CD4-positive, alpha-beta memory T cell (primary cell): ENCODE measurements around the gene MYH7B. TPM values are rescaled to one million over a fixed set of nuclear protein-coding genes. Genes with fewer than 3 reads are reported as not detected.

Experiments used
- CTCF ChIA-PET: fragments of 350-600 bp; sonication (Branson Sonifier 250); formaldehyde crosslinking; loops from one replicate; lab custom pipeline; 2021; ENCODE audit warnings: inconsistent platforms; ENCODE audit not compliant: partially characterized antibody; lab: Charles Lee
- POLR2A ChIA-PET: fragments of 350-600 bp; sonication (Branson Sonifier 250); formaldehyde crosslinking; loops from one replicate; lab custom pipeline; 2021; ENCODE audit not compliant: partially characterized antibody; lab: Charles Lee
- DNase-seq, 5 donors: peaks; one replicate each; pipeline versions ENCODE4 v3.0.0 to v3.0.0-alpha.2; 2020 to 2022; ENCODE audit warnings: mixed read lengths in 1 of 5
- H3K27ac ChIP-seq: one replicate; pipeline ENCODE4 v1.7.0; 2013; ENCODE audit warnings: low read depth, low read length
- H3K27me3 ChIP-seq: 2 replicates; pipeline ENCODE4 v1.7.0; 2013; ENCODE audit warnings: mild to moderate bottlenecking, low read length, moderate library complexity; ENCODE audit not compliant: insufficient read depth
- H3K36me3 ChIP-seq: 2 replicates; pipeline ENCODE4 v1.7.0; 2013; ENCODE audit warnings: mild to moderate bottlenecking, low read length, moderate library complexity; ENCODE audit not compliant: insufficient read depth
- H3K4me1 ChIP-seq: 2 replicates; pipeline ENCODE4 v1.7.0; 2013; ENCODE audit warnings: mild to moderate bottlenecking, low read length, moderate library complexity; ENCODE audit not compliant: insufficient read depth
- H3K4me3 ChIP-seq, 2 donors: one replicate each; pipeline ENCODE4 v1.7.0; 2013; ENCODE audit warnings: low read length in 2 of 2, mild to moderate bottlenecking in 1 of 2
- H3K9me3 ChIP-seq, 2 donors: one replicate each; pipeline ENCODE4 v1.7.0; 2013; ENCODE audit warnings: low read length in 2 of 2, control low read depth in 1 of 2; ENCODE audit not compliant: control insufficient read depth in 1 of 2
- H3K27ac Mint-ChIP-seq, 7 donors: one replicate each; pipeline ENCODE4 v1.8.0; 2020 to 2021; ENCODE audit warnings: mixed read lengths in 7 of 7, mild to moderate bottlenecking in 6 of 7, inconsistent platforms in 3 of 7, moderate library complexity in 3 of 7
- H3K27me3 Mint-ChIP-seq, 2 donors: one replicate each; pipeline ENCODE4 v1.8.0; 2020 to 2021; ENCODE audit warnings: mixed read lengths in 2 of 2
- H3K36me3 Mint-ChIP-seq, 2 donors: one replicate each; pipeline ENCODE4 v1.8.0; 2020 to 2021; ENCODE audit warnings: mixed read lengths in 2 of 2, inconsistent platforms in 1 of 2, mild to moderate bottlenecking in 1 of 2
- H3K4me1 Mint-ChIP-seq, 4 donors: one replicate each; pipeline ENCODE4 v1.8.0; 2020 to 2021; ENCODE audit warnings: mixed read lengths in 4 of 4, mild to moderate bottlenecking in 1 of 4
- H3K4me3 Mint-ChIP-seq, 8 donors: one replicate each; pipeline ENCODE4 v1.8.0; 2020 to 2021; ENCODE audit warnings: mixed read lengths in 8 of 8, mild to moderate bottlenecking in 7 of 8, moderate library complexity in 6 of 8, inconsistent platforms in 3 of 8
- H3K9me3 Mint-ChIP-seq, 8 donors: one replicate each; pipeline ENCODE4 v1.8.0; 2020 to 2021; ENCODE audit warnings: mixed read lengths in 8 of 8, mild to moderate bottlenecking in 5 of 8, inconsistent platforms in 3 of 8, moderate library complexity in 1 of 8
- intact Hi-C: fragments of 100-400 bp; cut with micrococcal nuclease; formaldehyde crosslinking; loops from one replicate; pipeline ENCODE4 v1.15.1; 2023
- polyA plus RNA-seq, 2 donors: library from polyadenylated mRNA; unstranded; fragments of 300-500 nt; fragmentation: Illumina TruSeq; gene quantifications; one replicate each; pipeline ENCODE4 v1.2.3, GENCODE V29; 2021
- total RNA-seq, 2 experiments: library from RNA; stranded (reverse); gene quantifications; one replicate each; pipeline ENCODE4 v1.2.3, GENCODE V29; 2021

Gene MYH7B
- total and polyA plus RNA-seq, 4 experiments from 2014 or later: 0.32 to 0.47 (median 0.39) TPM; not detected in 1

DNA sequence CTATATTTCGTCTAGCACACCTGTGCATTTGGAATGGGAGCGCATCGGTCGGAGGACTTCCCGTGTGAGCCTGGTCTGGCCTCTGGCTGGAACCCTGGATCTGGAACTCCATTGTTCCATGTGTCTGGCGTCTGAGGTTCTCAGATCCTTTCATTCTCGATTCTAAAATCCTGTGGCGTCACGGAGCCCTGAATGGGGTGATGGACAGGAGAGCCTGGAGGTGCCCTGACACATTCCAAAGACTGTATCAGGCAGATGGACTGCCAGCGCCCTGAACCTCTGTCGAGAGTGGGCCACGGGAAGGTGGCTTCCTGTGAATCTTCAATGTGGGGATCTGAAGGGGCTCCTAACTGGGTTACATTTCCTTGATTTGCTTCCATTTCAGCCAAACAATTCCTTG, 20.6 kb downstream of the MYH7B start:
- H3K27ac ChIP-seq: no peak overlapping the region
- Mint-ChIP-seq H3K9me3 (no peaks in the 10 kb centered on the region), H3K4me1 (no peaks in the 10 kb centered on the region), H3K27ac (no peak overlapping the region), H3K36me3 (no peaks in the 10 kb centered on the region), H3K4me3 (no peak overlapping the region), H3K27me3 (peaks cover 7 to 13% of the 10 kb centered on the region in 2 donors)
- ChIA-PET CTCF (no interaction called here), POLR2A (no interaction called here)
- intact Hi-C loops: no loop called here
- no peak for DNase-seq
- no peaks in the 10 kb centered on the region for H3K4me1 ChIP-seq
- H3K36me3 ChIP-seq: no peaks in the 10 kb centered on the region
- H3K4me3 ChIP-seq: no peak overlapping the region
- no peaks in the 10 kb centered on the region for H3K9me3 ChIP-seq
- H3K27me3 ChIP-seq: no peaks in the 10 kb centered on the region

DNA sequence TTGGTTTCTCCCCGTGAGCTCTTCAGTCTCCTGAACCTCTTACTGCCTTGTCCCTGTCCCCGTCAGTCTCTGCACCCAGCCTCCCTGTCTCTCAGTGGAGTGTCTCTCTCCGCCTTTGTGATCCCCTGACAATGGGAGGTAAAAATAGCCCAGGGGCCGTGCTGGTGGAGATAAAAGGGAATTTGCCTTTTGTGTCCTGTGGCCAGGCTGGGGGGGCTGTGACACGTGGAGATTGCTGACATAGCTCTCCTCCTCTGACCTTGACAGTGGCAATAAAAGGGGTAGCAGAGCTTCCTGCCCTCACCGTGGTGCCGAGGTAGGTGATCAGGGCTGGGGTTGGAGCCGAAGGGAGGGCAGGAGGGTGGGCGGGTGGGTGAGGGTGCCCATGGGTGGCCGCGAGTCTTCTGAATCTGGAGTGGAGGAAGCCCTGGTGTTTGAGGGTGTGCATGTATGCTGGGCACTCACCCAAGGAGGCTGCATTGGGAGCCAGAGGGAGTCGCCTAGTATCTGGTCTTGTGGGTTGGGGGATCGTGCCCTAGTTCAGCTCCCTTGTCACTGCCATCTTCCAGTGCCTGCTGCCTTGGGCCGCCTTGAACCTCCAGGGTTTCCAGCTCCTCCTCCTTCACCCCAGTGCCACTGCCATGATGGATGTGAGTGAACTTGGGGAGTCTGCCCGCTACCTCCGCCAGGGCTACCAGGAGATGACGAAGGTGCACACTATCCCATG, 21.9 kb downstream of the MYH7B start:
- Mint-ChIP-seq H3K4me3 (no peak overlapping the region), H3K27me3 (peaks cover 8 to 17% of the 10 kb centered on the region in 2 donors), H3K36me3 (no peaks in the 10 kb centered on the region), H3K27ac (no peak overlapping the region), H3K4me1 (no peaks in the 10 kb centered on the region), H3K9me3 (peaks cover 0 to 1% (median 0%) of the 10 kb centered on the region in 8 donors)
- no peaks in the 10 kb centered on the region for H3K36me3 ChIP-seq
- ChIA-PET CTCF (no interaction called here), POLR2A (no interaction called here)
- no peak overlapping the region for H3K27ac ChIP-seq
- H3K27me3 ChIP-seq: no peaks in the 10 kb centered on the region
- no peak overlapping the region for H3K4me3 ChIP-seq
- no peaks in the 10 kb centered on the region for H3K9me3 ChIP-seq
- no peaks in the 10 kb centered on the region for H3K4me1 ChIP-seq
- intact Hi-C loops: no loop called here
- DNase-seq: no peak

DNA sequence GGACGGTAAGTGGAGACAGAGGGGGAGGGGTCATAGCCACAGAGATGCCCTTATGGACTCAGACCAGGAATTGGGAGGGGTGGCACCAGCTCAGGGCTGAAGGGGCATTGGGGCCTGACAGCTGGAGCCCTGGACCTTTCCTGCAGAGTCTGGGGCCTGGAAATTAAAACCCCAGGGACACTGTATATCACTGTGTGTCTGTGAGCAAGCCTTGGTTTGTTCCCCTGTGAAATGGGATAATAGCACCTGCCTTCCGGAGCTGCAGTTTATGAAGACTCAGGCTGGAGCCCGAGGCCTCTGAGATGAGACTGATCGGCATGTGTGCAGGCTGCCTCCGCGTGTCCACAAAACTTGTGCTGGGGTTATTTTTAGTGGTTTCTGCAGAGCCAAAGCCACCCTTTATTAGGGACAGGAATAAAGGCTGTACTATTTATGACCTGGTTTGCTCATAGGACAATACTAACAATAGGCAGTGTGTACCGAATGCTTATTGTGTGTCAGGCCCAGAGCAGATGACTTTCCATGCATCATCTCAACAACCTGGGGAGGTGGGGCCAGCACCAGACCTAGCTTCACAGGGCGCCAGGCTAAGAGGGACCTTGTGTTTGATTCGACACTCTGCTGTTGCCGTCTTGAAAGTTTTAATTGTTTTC, 22.6 kb downstream of the MYH7B start:
- Histone ChIP-seq H3K27ac (no peak overlapping the region), H3K4me3 (no peak overlapping the region), H3K27me3 (no peaks in the 10 kb centered on the region), H3K36me3 (no peaks in the 10 kb centered on the region), H3K9me3 (no peaks in the 10 kb centered on the region), H3K4me1 (no peaks in the 10 kb centered on the region)
- ChIA-PET CTCF (no interaction called here), POLR2A (no interaction called here)
- peaks cover 12 to 21% of the 10 kb centered on the region in 2 donors for H3K27me3 Mint-ChIP-seq
- intact Hi-C loops: no loop called here
- H3K27ac Mint-ChIP-seq: no peak overlapping the region
- no peak for DNase-seq
- H3K4me1 Mint-ChIP-seq: no peaks in the 10 kb centered on the region
- H3K9me3 Mint-ChIP-seq: peaks cover 0 to 1% (median 0%) of the 10 kb centered on the region in 8 donors
- peak overlapping the region in 1 of 8 donors; percentile 31 for H3K4me3 Mint-ChIP-seq
- no peaks in the 10 kb centered on the region for H3K36me3 Mint-ChIP-seq

DNA sequence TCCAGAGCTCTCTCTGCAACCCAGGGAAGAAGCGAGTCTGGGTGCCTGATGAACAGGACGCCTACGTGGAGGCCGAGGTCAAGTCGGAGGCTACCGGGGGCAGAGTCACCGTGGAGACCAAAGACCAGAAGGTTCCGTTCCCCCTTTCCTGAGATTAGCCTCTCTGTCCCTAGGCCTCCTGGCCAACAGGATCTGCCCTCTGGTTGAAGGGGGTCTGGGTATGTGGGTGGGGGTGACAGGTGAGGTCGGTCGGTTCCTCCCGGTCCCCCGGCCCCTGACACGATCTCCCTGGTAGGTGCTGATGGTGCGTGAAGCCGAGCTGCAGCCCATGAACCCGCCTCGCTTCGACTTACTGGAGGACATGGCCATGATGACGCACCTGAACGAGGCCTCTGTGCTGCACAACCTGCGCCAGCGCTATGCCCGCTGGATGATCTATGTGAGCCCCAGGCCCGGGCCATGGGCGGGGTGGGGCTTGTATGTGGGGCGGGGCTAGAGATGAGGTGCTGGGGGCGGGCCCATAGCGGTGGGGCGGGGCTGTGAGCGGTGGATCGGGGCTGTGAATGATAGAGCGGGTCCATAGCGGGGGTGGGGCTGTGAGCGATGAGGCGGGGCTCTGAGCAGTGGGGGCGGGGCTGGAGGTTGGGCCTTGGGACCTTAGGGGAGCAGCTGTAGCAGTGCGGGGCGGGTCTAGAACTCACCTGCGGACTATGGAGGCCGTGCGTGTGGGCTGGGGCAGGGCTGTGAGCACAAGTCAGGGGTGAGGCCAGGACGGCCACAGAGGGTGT, 23.9 kb downstream of the MYH7B start:
- no peak for DNase-seq
- H3K27ac ChIP-seq: no peak overlapping the region
- Mint-ChIP-seq H3K27me3 (peaks cover 13 to 26% of the 10 kb centered on the region in 2 donors), H3K36me3 (no peaks in the 10 kb centered on the region), H3K27ac (no peak overlapping the region), H3K4me3 (no peak overlapping the region), H3K4me1 (no peaks in the 10 kb centered on the region), H3K9me3 (peaks cover 0 to 1% (median 0%) of the 10 kb centered on the region in 8 donors)
- no peaks in the 10 kb centered on the region for H3K4me1 ChIP-seq
- ChIA-PET CTCF (no interaction called here), POLR2A (no interaction called here)
- intact Hi-C loops: no loop called here
- H3K9me3 ChIP-seq: no peaks in the 10 kb centered on the region
- H3K36me3 ChIP-seq: no peaks in the 10 kb centered on the region
- H3K27me3 ChIP-seq: peaks cover 4% of the 10 kb centered on the region
- H3K4me3 ChIP-seq: no peak overlapping the region

DNA sequence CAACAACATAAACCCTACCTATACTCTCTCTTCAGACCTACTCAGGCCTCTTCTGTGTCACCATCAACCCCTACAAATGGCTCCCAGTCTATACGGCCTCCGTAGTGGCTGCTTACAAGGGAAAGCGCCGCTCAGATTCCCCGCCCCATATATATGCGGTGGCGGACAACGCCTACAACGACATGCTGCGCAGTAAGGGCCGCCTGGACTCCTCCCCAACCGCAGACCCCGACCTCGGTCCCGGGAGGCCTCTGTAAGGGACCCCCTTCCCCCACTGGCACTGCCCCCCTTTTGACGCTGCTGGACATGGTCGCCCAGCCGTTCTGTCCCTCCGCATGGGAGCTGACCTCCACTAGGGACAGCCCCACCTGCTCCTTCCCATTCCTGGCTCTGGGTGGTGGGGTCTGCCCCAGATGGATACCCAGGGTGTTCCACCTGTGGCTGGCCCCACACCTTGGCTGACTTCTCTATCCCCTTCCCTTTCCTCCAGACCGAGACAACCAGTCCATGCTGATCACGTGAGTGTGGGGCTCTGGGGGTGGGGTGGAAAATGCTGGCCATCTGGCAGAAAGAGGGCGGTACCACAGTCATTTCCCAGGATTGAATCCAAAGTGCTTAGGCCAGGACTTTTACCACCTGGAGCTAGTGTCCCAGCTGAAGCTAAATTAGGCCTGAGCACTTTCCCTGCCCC, 25.0 kb downstream of the MYH7B start:
- Histone ChIP-seq H3K36me3 (no peaks in the 10 kb centered on the region), H3K27me3 (peaks cover 4% of the 10 kb centered on the region), H3K4me3 (no peak overlapping the region), H3K4me1 (no peaks in the 10 kb centered on the region), H3K27ac (no peak overlapping the region), H3K9me3 (no peaks in the 10 kb centered on the region)
- intact Hi-C loops: no loop called here
- no peak for DNase-seq
- POLR2A ChIA-PET: no interaction called here
- H3K27me3 Mint-ChIP-seq: peaks cover 15 to 26% of the 10 kb centered on the region in 2 donors
- H3K4me3 Mint-ChIP-seq: no peak overlapping the region
- H3K4me1 Mint-ChIP-seq: peaks cover 0 to 1% (median 0%) of the 10 kb centered on the region in 4 donors
- H3K27ac Mint-ChIP-seq: peak overlapping the region in 1 of 7 donors; percentile 61
- no peaks in the 10 kb centered on the region for H3K36me3 Mint-ChIP-seq
- CTCF ChIA-PET: interaction anchor here (0.7 kb wide), 1 partner anchor 395 kb away, joined by 3 read pairs; no protein-coding TSS in a partner anchor
- peaks cover 0 to 4% (median 0%) of the 10 kb centered on the region in 8 donors for H3K9me3 Mint-ChIP-seq

DNA sequence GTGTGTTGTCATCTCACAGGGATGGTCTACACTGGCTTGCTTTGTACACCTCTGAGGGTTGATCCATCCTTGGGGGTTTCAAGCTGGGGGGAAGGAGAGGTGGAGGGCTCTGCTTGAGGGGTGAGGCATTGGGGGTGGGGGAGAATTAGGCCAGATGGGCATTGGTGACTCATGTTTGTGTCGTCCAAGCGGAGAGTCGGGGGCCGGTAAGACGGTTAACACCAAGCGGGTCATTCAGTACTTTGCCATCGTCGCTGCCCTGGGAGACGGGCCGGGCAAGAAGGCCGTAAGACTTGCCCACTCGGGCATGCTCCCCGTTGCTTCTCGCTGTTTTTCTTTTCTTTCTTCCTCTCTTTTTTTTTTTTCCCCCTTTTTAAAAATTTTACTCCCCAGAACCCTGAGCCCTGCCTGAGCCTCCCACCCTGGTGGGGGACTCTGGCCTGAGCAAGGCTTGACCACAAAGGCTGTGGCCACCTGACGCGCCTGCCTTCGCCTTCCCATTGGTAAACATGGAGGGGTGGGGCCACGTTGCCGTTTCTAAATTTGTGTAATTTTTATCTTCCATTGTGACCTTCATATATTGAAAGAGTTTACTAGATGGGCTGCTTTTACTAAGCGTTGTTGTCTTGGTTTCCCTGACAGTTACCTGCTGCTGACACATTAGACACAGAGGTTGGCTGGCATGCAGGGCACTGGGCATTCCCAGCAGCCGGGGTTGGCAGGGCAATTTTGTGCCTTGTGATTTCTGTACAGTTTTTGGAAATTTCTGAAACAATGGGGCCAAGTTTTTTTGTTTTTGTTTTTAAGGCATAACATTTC, 26.8 kb downstream of the MYH7B start:
- H3K27ac ChIP-seq: no peak overlapping the region
- no peak for DNase-seq
- no peaks in the 10 kb centered on the region for H3K36me3 ChIP-seq
- peak overlapping the region in 1 of 7 donors; percentile 74 for H3K27ac Mint-ChIP-seq
- no peak overlapping the region for H3K4me3 Mint-ChIP-seq
- peaks cover 0 to 4% (median 0%) of the 10 kb centered on the region in 8 donors for H3K9me3 Mint-ChIP-seq
- no peak overlapping the region for H3K4me3 ChIP-seq
- H3K36me3 Mint-ChIP-seq: no peaks in the 10 kb centered on the region
- intact Hi-C loops: no loop called here
- peaks cover 15 to 21% of the 10 kb centered on the region in 2 donors for H3K27me3 Mint-ChIP-seq
- no peaks in the 10 kb centered on the region for H3K9me3 ChIP-seq
- H3K4me1 ChIP-seq: no peaks in the 10 kb centered on the region
- peaks cover 4% of the 10 kb centered on the region for H3K27me3 ChIP-seq
- CTCF ChIA-PET: interaction anchor here (0.6 kb wide), 1 partner anchor 33 kb away, joined by 3 read pairs; no protein-coding TSS in a partner anchor
- peaks cover 0 to 1% (median 0%) of the 10 kb centered on the region in 4 donors for H3K4me1 Mint-ChIP-seq
- POLR2A ChIA-PET: no interaction called here
